ENCODE results near the gene BMP7.

The BMP7 gene

GRCh38 chr20:57215426-57215825 lies 51.0 kb downstream of the BMP7 start:
- H3K9me3 ChIP-seq (ENCODE audit: control insufficient read depth, low read length): no peaks in the 10 kb centered on the region
- H3K4me1 ChIP-seq (ENCODE audit: control insufficient read depth, insufficient read depth, low read length, poor library complexity, severe bottlenecking): peaks cover 12% of the 10 kb centered on the region
- H3K4me3 ChIP-seq (ENCODE audit: extremely low read depth, insufficient read depth, low read length, poor library complexity, severe bottlenecking): no peak overlapping the region
- 82 to 100% methylated on average over 5 to 6 of the region's 6 CpGs for WGBS, 2 experiments (ENCODE audit: insufficient coverage in 2 of 2)
- no peak overlapping the region for H3K27ac ChIP-seq (ENCODE audit: low read depth, low read length, severe bottlenecking)
- H3K36me3 ChIP-seq (ENCODE audit: control insufficient read depth, insufficient read depth, low read length): no peaks in the 10 kb centered on the region

- Histone ChIP-seq H3K27ac (ENCODE audit: low read depth, low read length, severe bottlenecking) (no peak overlapping the region), H3K4me1 (ENCODE audit: control insufficient read depth, insufficient read depth, low read length, poor library complexity, severe bottlenecking) (peaks cover 12% of the 10 kb centered on the region), H3K9me3 (ENCODE audit: control insufficient read depth, low read length) (no peaks in the 10 kb centered on the region), H3K4me3 (ENCODE audit: extremely low read depth, insufficient read depth, low read length, poor library complexity, severe bottlenecking) (no peak overlapping the region), H3K36me3 (ENCODE audit: control insufficient read depth, insufficient read depth, low read length) (no peaks in the 10 kb centered on the region)
- 87 to 100% methylated on average over 1 to 2 of the region's 2 CpGs for WGBS, 2 experiments (ENCODE audit: insufficient coverage in 2 of 2)
These were observed 51.5 kb downstream of the BMP7 start for GRCh38 chr20:57214948-57215347.

GRCh38 chr20:57214427-57214826 lies 52.0 kb downstream of the BMP7 start:
- WGBS, 2 experiments (ENCODE audit: insufficient coverage in 2 of 2): 90 to 95% methylated on average over 2 to 4 of the region's 8 CpGs
- Histone ChIP-seq H3K27ac (ENCODE audit: low read depth, low read length, severe bottlenecking) (no peak overlapping the region), H3K9me3 (ENCODE audit: control insufficient read depth, low read length) (no peaks in the 10 kb centered on the region), H3K36me3 (ENCODE audit: control insufficient read depth, insufficient read depth, low read length) (no peaks in the 10 kb centered on the region), H3K4me3 (ENCODE audit: extremely low read depth, insufficient read depth, low read length, poor library complexity, severe bottlenecking) (no peak overlapping the region), H3K4me1 (ENCODE audit: control insufficient read depth, insufficient read depth, low read length, poor library complexity, severe bottlenecking) (peaks cover 12% of the 10 kb centered on the region)

DNA sequence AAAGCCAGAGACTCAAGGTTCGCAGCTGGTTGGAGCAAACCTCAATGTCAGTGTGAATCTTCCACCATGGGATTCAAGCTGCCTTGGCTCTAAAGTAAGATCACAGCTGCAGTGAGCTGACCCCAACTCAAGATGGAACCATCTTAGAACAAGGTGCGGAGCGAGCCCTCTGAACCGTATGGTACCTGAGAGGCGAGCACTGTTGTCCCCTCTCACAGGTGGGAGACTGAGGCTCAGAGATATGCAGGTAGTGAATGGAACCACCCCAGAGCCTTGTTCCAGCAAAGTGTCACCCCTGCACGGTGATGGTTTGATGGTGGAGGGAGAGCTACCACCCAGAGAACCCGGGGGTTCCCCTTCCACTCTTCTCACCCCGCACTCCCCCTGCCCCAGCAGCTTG lies 52.5 kb downstream of the BMP7 start:
- H3K36me3 ChIP-seq (ENCODE audit: control insufficient read depth, insufficient read depth, low read length): no peaks in the 10 kb centered on the region
- H3K4me1 ChIP-seq (ENCODE audit: control insufficient read depth, insufficient read depth, low read length, poor library complexity, severe bottlenecking): peaks cover 12% of the 10 kb centered on the region
- 81 to 92% methylated on average over 5 of the region's 8 CpGs for WGBS, 2 experiments (ENCODE audit: insufficient coverage in 2 of 2)
- H3K4me3 ChIP-seq (ENCODE audit: extremely low read depth, insufficient read depth, low read length, poor library complexity, severe bottlenecking): no peak overlapping the region
- H3K27ac ChIP-seq (ENCODE audit: low read depth, low read length, severe bottlenecking): no peak overlapping the region
- H3K9me3 ChIP-seq (ENCODE audit: control insufficient read depth, low read length): no peaks in the 10 kb centered on the region

GRCh38 chr20:57213291-57213690 lies 53.1 kb downstream of the BMP7 start:
- Histone ChIP-seq H3K4me3 (ENCODE audit: extremely low read depth, insufficient read depth, low read length, poor library complexity, severe bottlenecking) (no peak overlapping the region), H3K4me1 (ENCODE audit: control insufficient read depth, insufficient read depth, low read length, poor library complexity, severe bottlenecking) (peaks cover 12% of the 10 kb centered on the region), H3K27ac (ENCODE audit: low read depth, low read length, severe bottlenecking) (no peak overlapping the region), H3K9me3 (ENCODE audit: control insufficient read depth, low read length) (no peaks in the 10 kb centered on the region), H3K36me3 (ENCODE audit: control insufficient read depth, insufficient read depth, low read length) (no peaks in the 10 kb centered on the region)
- WGBS, 2 experiments (ENCODE audit: insufficient coverage in 2 of 2): 98 to 100% methylated on average over 5 to 6 of the region's 6 CpGs

DNA sequence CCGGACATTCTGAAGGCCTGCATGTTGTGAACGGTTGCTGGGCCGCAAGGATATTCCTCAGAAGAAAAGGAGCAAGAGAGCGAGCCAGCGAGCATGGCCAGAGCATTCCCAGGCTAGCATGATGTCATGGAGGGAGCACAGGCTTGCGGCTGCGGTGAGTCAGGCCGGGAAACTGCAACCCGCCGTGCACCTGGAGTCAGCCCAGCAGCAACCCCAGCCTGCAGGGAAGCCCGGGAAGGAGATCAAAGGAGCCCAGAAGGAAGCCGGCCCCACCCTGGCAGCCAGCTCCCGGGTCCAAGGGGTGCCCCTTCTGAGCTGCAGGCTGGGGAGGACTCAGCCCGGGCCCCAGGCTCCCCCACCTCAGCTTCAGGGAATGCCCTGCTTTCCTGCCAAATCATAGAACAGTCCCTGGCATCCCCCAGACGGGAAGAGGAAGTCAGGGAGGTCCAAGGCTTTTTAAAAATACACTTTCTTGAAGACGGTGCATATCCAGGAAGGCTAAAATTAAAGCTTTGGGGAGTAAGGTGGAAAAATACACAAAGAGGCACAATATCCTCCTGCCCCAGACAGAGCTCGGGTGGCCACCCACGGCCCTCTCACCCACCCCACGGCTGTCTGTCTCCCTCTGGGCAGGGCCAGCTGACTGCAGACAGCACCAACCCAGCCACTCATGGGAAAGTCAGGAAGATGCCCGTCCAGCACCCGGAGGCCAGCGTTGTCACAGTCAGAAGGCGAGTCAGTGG lies 53.7 kb downstream of the BMP7 start:
- 34 to 41% methylated on average over 17 to 20 of the region's 23 CpGs for WGBS, 2 experiments (ENCODE audit: insufficient coverage in 2 of 2)
- peak overlapping the region; percentile 74 for H3K27ac ChIP-seq (ENCODE audit: low read depth, low read length, severe bottlenecking)
- no peaks in the 10 kb centered on the region for H3K9me3 ChIP-seq (ENCODE audit: control insufficient read depth, low read length)
- no peaks in the 10 kb centered on the region for H3K36me3 ChIP-seq (ENCODE audit: control insufficient read depth, insufficient read depth, low read length)
- H3K4me3 ChIP-seq (ENCODE audit: extremely low read depth, insufficient read depth, low read length, poor library complexity, severe bottlenecking): no peak overlapping the region
- peaks cover 12% of the 10 kb centered on the region for H3K4me1 ChIP-seq (ENCODE audit: control insufficient read depth, insufficient read depth, low read length, poor library complexity, severe bottlenecking)

- Histone ChIP-seq H3K27ac (ENCODE audit: low read depth, low read length, severe bottlenecking) (peak overlapping the region; percentile 74), H3K4me3 (ENCODE audit: extremely low read depth, insufficient read depth, low read length, poor library complexity, severe bottlenecking) (no peak overlapping the region), H3K36me3 (ENCODE audit: control insufficient read depth, insufficient read depth, low read length) (no peaks in the 10 kb centered on the region), H3K9me3 (ENCODE audit: control insufficient read depth, low read length) (peaks cover 6% of the 10 kb centered on the region), H3K4me1 (ENCODE audit: control insufficient read depth, insufficient read depth, low read length, poor library complexity, severe bottlenecking) (peaks cover 12% of the 10 kb centered on the region)
- 30 to 34% methylated on average over 23 to 24 of the region's 25 CpGs for WGBS, 2 experiments (ENCODE audit: insufficient coverage in 2 of 2)
These were observed 54.4 kb downstream of the BMP7 start for GRCh38 chr20:57211908-57212533.

DNA sequence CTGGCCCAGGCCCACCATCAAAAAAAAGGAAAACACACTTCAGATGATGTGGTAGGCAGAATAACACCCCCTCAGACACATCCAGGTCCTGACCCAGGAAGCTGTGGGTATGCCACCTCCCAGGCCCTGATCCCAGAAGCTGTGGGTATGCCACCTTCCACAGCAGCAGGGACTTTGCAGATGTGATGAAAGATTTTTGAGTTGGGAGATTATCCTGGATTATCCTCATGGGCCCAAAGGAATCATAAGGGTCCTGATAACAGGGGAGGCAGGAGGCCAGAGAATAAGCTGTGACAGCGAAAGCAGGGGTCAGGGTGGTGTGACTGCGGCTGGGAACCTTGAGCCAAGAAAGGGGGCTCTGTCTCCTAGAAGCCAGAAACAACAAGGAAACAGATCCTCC lies 55.0 kb downstream of the BMP7 start:
- no peak overlapping the region for H3K27ac ChIP-seq (ENCODE audit: low read depth, low read length, severe bottlenecking)
- 100% methylated on average over 2 of the region's 2 CpGs; no CpG with 5 or more reads in 1 of the 2 experiments for WGBS, 2 experiments (ENCODE audit: insufficient coverage in 2 of 2)
- no peaks in the 10 kb centered on the region for H3K36me3 ChIP-seq (ENCODE audit: control insufficient read depth, insufficient read depth, low read length)
- H3K4me1 ChIP-seq (ENCODE audit: control insufficient read depth, insufficient read depth, low read length, poor library complexity, severe bottlenecking): peaks cover 12% of the 10 kb centered on the region
- peaks cover 10% of the 10 kb centered on the region for H3K9me3 ChIP-seq (ENCODE audit: control insufficient read depth, low read length)
- H3K4me3 ChIP-seq (ENCODE audit: extremely low read depth, insufficient read depth, low read length, poor library complexity, severe bottlenecking): no peak overlapping the region

GRCh38 chr20:57210911-57211280 lies 55.5 kb downstream of the BMP7 start:
- Histone ChIP-seq H3K36me3 (ENCODE audit: control insufficient read depth, insufficient read depth, low read length) (no peaks in the 10 kb centered on the region), H3K4me1 (ENCODE audit: control insufficient read depth, insufficient read depth, low read length, poor library complexity, severe bottlenecking) (peaks cover 14% of the 10 kb centered on the region), H3K9me3 (ENCODE audit: control insufficient read depth, low read length) (peaks cover 10% of the 10 kb centered on the region), H3K27ac (ENCODE audit: low read depth, low read length, severe bottlenecking) (no peak overlapping the region), H3K4me3 (ENCODE audit: extremely low read depth, insufficient read depth, low read length, poor library complexity, severe bottlenecking) (no peak overlapping the region)
- 88 to 100% methylated on average over 3 to 6 of the region's 8 CpGs for WGBS, 2 experiments (ENCODE audit: insufficient coverage in 2 of 2)

- H3K4me3 ChIP-seq (ENCODE audit: extremely low read depth, insufficient read depth, low read length, poor library complexity, severe bottlenecking): no peak overlapping the region
- WGBS, 2 experiments (ENCODE audit: insufficient coverage in 2 of 2): 87 to 89% methylated on average over 19 to 23 of the region's 23 CpGs
- H3K27ac ChIP-seq (ENCODE audit: low read depth, low read length, severe bottlenecking): no peak overlapping the region
- peaks cover 10% of the 10 kb centered on the region for H3K9me3 ChIP-seq (ENCODE audit: control insufficient read depth, low read length)
- H3K36me3 ChIP-seq (ENCODE audit: control insufficient read depth, insufficient read depth, low read length): no peaks in the 10 kb centered on the region
- peaks cover 20% of the 10 kb centered on the region for H3K4me1 ChIP-seq (ENCODE audit: control insufficient read depth, insufficient read depth, low read length, poor library complexity, severe bottlenecking)
These were observed 56.2 kb downstream of the BMP7 start for GRCh38 chr20:57210054-57210910.
